Measurements from ENCODE around the gene MLLT6. TPM values are rescaled to one million over a fixed set of nuclear protein-coding genes. Genes with fewer than 3 reads are reported as not detected.

The MLLT6 gene
- total RNA-seq, 2 experiments from 2014 or later: 81.7 to 174 TPM

GRCh38 chr17:38750312-38751121, 45.4 kb downstream of the MLLT6 start:
- peaks cover 45% of the 10 kb centered on the region for H3K4me1 ChIP-seq (ENCODE audit: insufficient read depth, low read length, poor library complexity, severe bottlenecking)
- DNase-seq (ENCODE audit: low spot score): peak; percentile 45
- H3K9me3 ChIP-seq (ENCODE audit: low read length): no peaks in the 10 kb centered on the region
- peaks cover 40% of the 10 kb centered on the region for H3K79me2 ChIP-seq (ENCODE audit: insufficient read depth, low read depth, low read length)
- CTCF ChIA-PET (ENCODE audit: unreplicated experiment): no interaction called here
- H3K9me2 ChIP-seq (ENCODE audit: insufficient read depth, low read length): no peaks in the 10 kb centered on the region
- no TSS peak for BruUV-seq (replicated peaks)
- H3K4me2 ChIP-seq (ENCODE audit: low read length): peak overlapping the region; percentile 81
- TF ChIP-seq EZH2phosphoT487 (IDR thresholded peaks at IDR 0.05; ENCODE audit: borderline replicate concordance, low read depth, low read length): no peak
- TF ChIP-seq CTCF (conservative IDR thresholded peaks at IDR 0.05; ENCODE audit: low read length): no peak
- intact Hi-C loops (cut with micrococcal nuclease; ENCODE audit: unreplicated experiment): loop anchor here (5.0 kb wide), 2 partner anchors 102 to 402 kb away; partner anchors contain the start of genes PLXDC1 and RPL23
- H2AFZ ChIP-seq (ENCODE audit: low read length): peak overlapping the region; percentile 64; the same call in 1 of the 2 replicates
- peak overlapping the region; percentile 76 for H3K27ac ChIP-seq (ENCODE audit: low read depth, low read length, poor library complexity, severe bottlenecking)
- POLR2A ChIA-PET: interaction anchor here (0.9 to 1.0 kb wide), 2 partner anchors 14 to 48 kb away, joined by 3 to 5 read pairs; partner anchors contain the start of gene PIP4K2B
- H3K36me3 ChIP-seq (ENCODE audit: insufficient read depth, low read length): peaks cover 18% of the 10 kb centered on the region
- H4K20me1 ChIP-seq (ENCODE audit: insufficient read depth, low read length): no peaks in the 10 kb centered on the region
- H3K4me3 ChIP-seq (ENCODE audit: low read depth, low read length, poor library complexity, severe bottlenecking): peak overlapping the region; percentile 79

- BruUV-seq (replicated peaks): no TSS peak
- no peaks in the 10 kb centered on the region for H3K9me2 ChIP-seq (ENCODE audit: insufficient read depth, low read length)
- ChIA-PET CTCF (ENCODE audit: unreplicated experiment) (no interaction called here), POLR2A (interaction anchor here (0.5 to 1.5 kb wide), 6 partner anchors 15 to 1434 kb away, joined by 3 to 5 read pairs (median 4); partner anchors contain the start of genes PIP4K2B and RPL23)
- peak overlapping the region; percentile 79 for H3K4me3 ChIP-seq (ENCODE audit: low read depth, low read length, poor library complexity, severe bottlenecking)
- no peak for DNase-seq (ENCODE audit: low spot score)
- H3K4me2 ChIP-seq (ENCODE audit: low read length): peak overlapping the region; percentile 81
- peaks cover 25% of the 10 kb centered on the region for H3K36me3 ChIP-seq (ENCODE audit: insufficient read depth, low read length)
- no peaks in the 10 kb centered on the region for H3K9me3 ChIP-seq (ENCODE audit: low read length)
- TF ChIP-seq EZH2phosphoT487 (IDR thresholded peaks at IDR 0.05; ENCODE audit: borderline replicate concordance, low read depth, low read length): no peak
- no peak for TF ChIP-seq CTCF (conservative IDR thresholded peaks at IDR 0.05; ENCODE audit: low read length)
- H3K4me1 ChIP-seq (ENCODE audit: insufficient read depth, low read length, poor library complexity, severe bottlenecking): peaks cover 40% of the 10 kb centered on the region
- H2AFZ ChIP-seq (ENCODE audit: low read length): peak overlapping the region; percentile 64; the same call in 1 of the 2 replicates
- peaks cover 33% of the 10 kb centered on the region for H3K79me2 ChIP-seq (ENCODE audit: insufficient read depth, low read depth, low read length)
- H4K20me1 ChIP-seq (ENCODE audit: insufficient read depth, low read length): no peaks in the 10 kb centered on the region
- H3K27ac ChIP-seq (ENCODE audit: low read depth, low read length, poor library complexity, severe bottlenecking): peak overlapping the region; percentile 76
- intact Hi-C loops (cut with micrococcal nuclease; ENCODE audit: unreplicated experiment): loop anchor here (5.0 kb wide), 2 partner anchors 101 to 401 kb away; partner anchors contain the start of genes PLXDC1 and RPL23
These were observed 46.2 kb downstream of the MLLT6 start for GRCh38 chr17:38751144-38751807.

All from OCI-LY7 (cell line).